ENCODE results near the gene FOXJ2.

The FOXJ2 gene

DNA sequence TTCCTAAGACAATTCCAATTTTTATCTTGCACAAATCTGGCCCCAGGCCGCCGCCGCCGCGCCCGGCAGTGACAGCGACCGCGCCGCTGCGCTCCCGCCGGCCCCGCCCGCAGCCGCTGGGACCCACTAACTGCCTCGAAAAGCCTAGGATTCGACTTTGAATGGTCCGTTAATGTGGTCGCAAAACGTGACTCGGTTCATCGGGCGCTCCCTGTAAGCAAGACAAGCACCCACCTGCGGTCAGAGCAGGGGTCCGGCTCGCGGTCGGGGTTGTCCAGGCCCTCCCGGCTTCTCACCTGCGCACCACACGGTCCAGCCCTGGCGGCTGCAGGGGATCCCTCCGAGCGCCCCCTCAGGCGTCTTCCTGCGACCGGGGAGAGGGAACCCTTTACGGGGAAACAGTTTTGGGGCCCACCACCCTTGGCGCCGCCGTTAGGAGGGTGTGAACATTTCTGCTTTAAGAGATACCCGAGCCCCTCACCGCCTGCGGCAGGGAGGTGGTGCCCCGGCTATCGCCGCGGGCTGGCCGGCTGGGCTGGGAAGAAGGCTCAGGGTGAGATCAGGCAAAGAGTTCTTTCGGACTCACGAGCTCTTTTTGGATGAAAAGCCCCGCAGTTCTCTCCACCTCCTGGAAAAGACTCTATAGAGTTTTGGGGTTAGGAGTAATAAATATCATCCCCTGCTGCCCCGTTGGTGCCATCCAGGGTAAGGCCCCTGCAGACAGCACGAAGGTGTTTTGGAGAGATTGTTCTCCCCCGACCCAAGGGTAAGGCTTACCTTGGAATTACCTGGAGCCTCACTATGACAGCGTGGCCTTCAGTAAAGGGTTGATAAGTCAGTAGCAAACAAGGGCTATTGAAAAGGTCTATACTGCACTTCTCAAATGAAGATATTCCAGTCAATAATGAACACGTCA lies 13.6 kb upstream of the FOXJ2 start:
- H3K79me1 ChIP-seq (ENCODE audit: low read length) = no peaks in the 10 kb centered on the region
- H3K9ac ChIP-seq (ENCODE audit: low read length) = peak overlapping the region; percentile 70
- no peak overlapping the region for H2BK5ac ChIP-seq (ENCODE audit: low read length)
- peak overlapping the region; percentile 89 for H3K23ac ChIP-seq (ENCODE audit: low read length)
- H3K27ac ChIP-seq (ENCODE audit: low read depth, low read length) = peak overlapping the region; percentile 78
- peak overlapping the region; percentile 86 for H3K56ac ChIP-seq (ENCODE audit: low read length)
- no peak overlapping the region for H3K4ac ChIP-seq (ENCODE audit: low read depth, low read length)
- H4K8ac ChIP-seq (ENCODE audit: low read depth, low read length) = no peak overlapping the region
- no peak overlapping the region for H2AK5ac ChIP-seq (ENCODE audit: low read length)
- H4K5ac ChIP-seq (ENCODE audit: low read length) = no peak overlapping the region
- peak overlapping the region; percentile 53 for H3K4me3 ChIP-seq (ENCODE audit: low read length)
- H3K4me1 ChIP-seq (ENCODE audit: control insufficient read depth, low read depth, low read length) = peaks cover 2% of the 10 kb centered on the region
- no peak overlapping the region for H2BK120ac ChIP-seq (ENCODE audit: low read depth, low read length)
- H2BK15ac ChIP-seq (replicated peaks; ENCODE audit: low read depth) = no peak overlapping the region
- no peaks in the 10 kb centered on the region for H3K36me3 ChIP-seq (ENCODE audit: control insufficient read depth, insufficient read depth, low read length)
- peak overlapping the region; percentile 68 for H3K4me2 ChIP-seq (ENCODE audit: low read length)
- H3K79me2 ChIP-seq (ENCODE audit: control insufficient read depth, insufficient read depth, low read length) = no peaks in the 10 kb centered on the region
- H3K18ac ChIP-seq (ENCODE audit: low read length) = no peak overlapping the region
- H3K27me3 ChIP-seq (ENCODE audit: insufficient read depth, low read length, poor library complexity) = no peaks in the 10 kb centered on the region
- no CpG with 5 or more reads among the region's 58 CpGs for WGBS (ENCODE audit: extremely low coverage, insufficient coverage, low lambda C conversion rate)
- peak; percentile 91 for DNase-seq

DNA sequence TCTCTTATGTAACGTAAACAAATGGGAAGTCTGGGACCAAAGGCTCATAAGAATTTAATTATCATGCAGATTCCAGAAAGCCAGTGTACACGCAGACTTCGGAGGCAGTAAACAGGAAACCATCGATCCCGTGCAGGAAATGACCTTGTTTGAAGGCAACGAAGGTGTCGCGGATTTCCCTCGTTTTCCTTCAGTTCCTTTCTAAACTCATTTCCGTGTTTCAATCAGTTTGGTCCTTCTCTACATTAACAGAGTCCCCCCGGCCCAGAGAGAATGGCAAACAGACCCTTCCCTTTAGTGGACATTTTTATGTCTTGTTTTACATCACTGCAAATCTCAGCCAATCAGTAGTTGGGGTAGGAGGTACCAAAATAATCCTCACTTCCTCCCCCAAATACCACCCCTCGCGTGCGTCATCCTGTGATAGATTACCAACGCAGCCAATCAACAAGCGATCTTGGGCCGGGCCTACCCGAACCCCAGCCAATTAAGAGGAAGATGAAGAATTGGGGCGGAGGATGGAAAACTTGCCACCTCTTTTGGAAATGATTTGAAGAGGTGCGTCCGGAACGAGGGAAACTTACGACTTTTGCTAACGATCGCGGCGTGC lies 6.1 kb upstream of the FOXJ2 start:
- H3K18ac ChIP-seq (ENCODE audit: low read length) = peak overlapping the region; percentile 81
- peak overlapping the region; percentile 88 for H3K9ac ChIP-seq (ENCODE audit: low read length)
- H3K79me2 ChIP-seq (ENCODE audit: control insufficient read depth, insufficient read depth, low read length) = no peaks in the 10 kb centered on the region
- H4K5ac ChIP-seq (ENCODE audit: low read length) = peak overlapping the region; percentile 97
- no peaks in the 10 kb centered on the region for H3K4me1 ChIP-seq (ENCODE audit: control insufficient read depth, low read depth, low read length)
- no peaks in the 10 kb centered on the region for H3K27me3 ChIP-seq (ENCODE audit: insufficient read depth, low read length, poor library complexity)
- no peak overlapping the region for H2AK5ac ChIP-seq (ENCODE audit: low read length)
- H3K56ac ChIP-seq (ENCODE audit: low read length) = peak overlapping the region; percentile 90
- H2BK120ac ChIP-seq (ENCODE audit: low read depth, low read length) = no peak overlapping the region
- peak overlapping the region; percentile 82 for H3K27ac ChIP-seq (ENCODE audit: low read depth, low read length)
- peak overlapping the region; percentile 69 for H2BK5ac ChIP-seq (ENCODE audit: low read length)
- peak overlapping the region; percentile 64 for H3K4ac ChIP-seq (ENCODE audit: low read depth, low read length)
- no CpG with 5 or more reads among the region's 27 CpGs for WGBS (ENCODE audit: extremely low coverage, insufficient coverage, low lambda C conversion rate)
- no peaks in the 10 kb centered on the region for H3K79me1 ChIP-seq (ENCODE audit: low read length)
- H3K4me2 ChIP-seq (ENCODE audit: low read length) = peak overlapping the region; percentile 83
- H2BK15ac ChIP-seq (replicated peaks; ENCODE audit: low read depth) = no peak overlapping the region
- peak overlapping the region; percentile 60 for H3K4me3 ChIP-seq (ENCODE audit: low read length)
- no peak overlapping the region for H3K23ac ChIP-seq (ENCODE audit: low read length)
- DNase-seq = peak; percentile 100
- H4K8ac ChIP-seq (ENCODE audit: low read depth, low read length) = peak overlapping the region; percentile 91
- no peaks in the 10 kb centered on the region for H3K36me3 ChIP-seq (ENCODE audit: control insufficient read depth, insufficient read depth, low read length)

- Histone ChIP-seq H3K27ac (ENCODE audit: low read depth, low read length) (no peak overlapping the region), H3K79me2 (ENCODE audit: control insufficient read depth, insufficient read depth, low read length) (no peaks in the 10 kb centered on the region), H3K4me3 (ENCODE audit: low read length) (no peak overlapping the region), H3K18ac (ENCODE audit: low read length) (no peak overlapping the region), H4K5ac (ENCODE audit: low read length) (no peak overlapping the region), H3K23ac (ENCODE audit: low read length) (no peak overlapping the region), H2AK5ac (ENCODE audit: low read length) (no peak overlapping the region), H3K36me3 (ENCODE audit: control insufficient read depth, insufficient read depth, low read length) (no peaks in the 10 kb centered on the region), H3K4me2 (ENCODE audit: low read length) (no peak overlapping the region), H3K56ac (ENCODE audit: low read length) (no peak overlapping the region), H2BK120ac (ENCODE audit: low read depth, low read length) (no peak overlapping the region), H3K27me3 (ENCODE audit: insufficient read depth, low read length, poor library complexity) (no peaks in the 10 kb centered on the region), H3K4me1 (ENCODE audit: control insufficient read depth, low read depth, low read length) (no peaks in the 10 kb centered on the region), H2BK5ac (ENCODE audit: low read length) (no peak overlapping the region), H3K9ac (ENCODE audit: low read length) (no peak overlapping the region), H3K79me1 (ENCODE audit: low read length) (no peaks in the 10 kb centered on the region), H4K8ac (ENCODE audit: low read depth, low read length) (no peak overlapping the region), H2BK15ac (replicated peaks; ENCODE audit: low read depth) (no peak overlapping the region), H3K4ac (ENCODE audit: low read depth, low read length) (no peak overlapping the region)
- WGBS (ENCODE audit: extremely low coverage, insufficient coverage, low lambda C conversion rate) = no CpG with 5 or more reads among the region's 5 CpGs
- DNase-seq = no peak
Measured at GRCh38 chr12:8027856-8028255, 4.7 kb upstream of the FOXJ2 start.

DNA sequence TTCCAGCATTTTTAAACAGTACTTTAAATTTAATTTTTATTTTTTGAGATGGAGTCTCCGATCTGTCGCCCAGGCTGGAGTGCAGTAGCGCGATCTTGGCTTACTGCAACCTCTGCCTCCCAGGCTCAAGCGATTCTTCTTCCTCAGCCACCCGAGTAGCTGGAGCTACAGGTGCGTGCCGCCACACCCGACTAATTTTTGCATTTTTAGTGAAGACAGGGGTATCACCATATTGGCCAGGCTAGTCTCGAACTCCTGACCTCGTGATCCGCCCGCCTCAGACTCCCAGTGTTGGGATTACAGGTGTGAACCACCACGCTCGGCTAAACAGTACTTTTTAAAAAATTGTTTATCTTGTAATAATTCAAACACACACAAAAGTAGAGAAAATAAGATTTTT lies 4.2 kb upstream of the FOXJ2 start:
- H3K27me3 ChIP-seq (ENCODE audit: insufficient read depth, low read length, poor library complexity) = no peaks in the 10 kb centered on the region
- no peaks in the 10 kb centered on the region for H3K79me1 ChIP-seq (ENCODE audit: low read length)
- no peak overlapping the region for H2BK15ac ChIP-seq (replicated peaks; ENCODE audit: low read depth)
- H3K4me3 ChIP-seq (ENCODE audit: low read length) = no peak overlapping the region
- H4K5ac ChIP-seq (ENCODE audit: low read length) = no peak overlapping the region
- no peak overlapping the region for H3K4me2 ChIP-seq (ENCODE audit: low read length)
- H3K4ac ChIP-seq (ENCODE audit: low read depth, low read length) = no peak overlapping the region
- H3K79me2 ChIP-seq (ENCODE audit: control insufficient read depth, insufficient read depth, low read length) = no peaks in the 10 kb centered on the region
- no peaks in the 10 kb centered on the region for H3K36me3 ChIP-seq (ENCODE audit: control insufficient read depth, insufficient read depth, low read length)
- no peak overlapping the region for H2BK5ac ChIP-seq (ENCODE audit: low read length)
- H2BK120ac ChIP-seq (ENCODE audit: low read depth, low read length) = no peak overlapping the region
- WGBS (ENCODE audit: extremely low coverage, insufficient coverage, low lambda C conversion rate) = no CpG with 5 or more reads among the region's 15 CpGs
- H4K8ac ChIP-seq (ENCODE audit: low read depth, low read length) = no peak overlapping the region
- H3K4me1 ChIP-seq (ENCODE audit: control insufficient read depth, low read depth, low read length) = no peaks in the 10 kb centered on the region
- H2AK5ac ChIP-seq (ENCODE audit: low read length) = no peak overlapping the region
- H3K18ac ChIP-seq (ENCODE audit: low read length) = no peak overlapping the region
- H3K23ac ChIP-seq (ENCODE audit: low read length) = peak overlapping the region; percentile 38
- H3K56ac ChIP-seq (ENCODE audit: low read length) = no peak overlapping the region
- DNase-seq = no peak
- H3K9ac ChIP-seq (ENCODE audit: low read length) = no peak overlapping the region
- H3K27ac ChIP-seq (ENCODE audit: low read depth, low read length) = no peak overlapping the region

DNA sequence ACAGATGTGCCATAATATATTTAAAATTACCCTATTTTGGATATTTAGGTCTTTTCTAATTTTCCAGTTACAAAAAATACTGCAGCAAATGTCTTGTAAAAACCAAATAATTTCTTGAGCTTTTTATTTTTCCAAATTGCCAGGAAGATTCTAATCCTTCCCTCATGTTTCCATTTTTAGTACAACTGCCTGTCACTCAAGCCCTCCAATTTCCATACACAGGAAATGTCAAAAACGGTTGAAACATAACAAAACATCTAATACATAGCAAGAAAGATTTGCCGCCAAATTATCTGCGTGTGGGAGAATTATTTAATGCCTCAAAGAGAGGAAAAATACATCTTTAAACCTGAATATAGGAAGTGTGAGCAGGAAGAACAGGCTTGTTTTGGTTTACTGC lies 2.3 kb upstream of the FOXJ2 start:
- H3K9ac ChIP-seq (ENCODE audit: low read length) = no peak overlapping the region
- no CpG with 5 or more reads among the region's 3 CpGs for WGBS (ENCODE audit: extremely low coverage, insufficient coverage, low lambda C conversion rate)

More for the DNA sequence above, 2.3 kb upstream of the FOXJ2 start:
- Histone ChIP-seq H3K79me1 (ENCODE audit: low read length) (peaks cover 7% of the 10 kb centered on the region), H3K36me3 (ENCODE audit: control insufficient read depth, insufficient read depth, low read length) (no peaks in the 10 kb centered on the region), H3K27ac (ENCODE audit: low read depth, low read length) (no peak overlapping the region), H3K4me3 (ENCODE audit: low read length) (no peak overlapping the region), H3K79me2 (ENCODE audit: control insufficient read depth, insufficient read depth, low read length) (peaks cover 5% of the 10 kb centered on the region), H2AK5ac (ENCODE audit: low read length) (no peak overlapping the region), H3K4me1 (ENCODE audit: control insufficient read depth, low read depth, low read length) (peaks cover 15% of the 10 kb centered on the region), H3K18ac (ENCODE audit: low read length) (no peak overlapping the region), H3K4ac (ENCODE audit: low read depth, low read length) (no peak overlapping the region), H4K5ac (ENCODE audit: low read length) (no peak overlapping the region), H3K27me3 (ENCODE audit: insufficient read depth, low read length, poor library complexity) (no peaks in the 10 kb centered on the region), H2BK5ac (ENCODE audit: low read length) (no peak overlapping the region), H2BK15ac (replicated peaks; ENCODE audit: low read depth) (no peak overlapping the region), H3K4me2 (ENCODE audit: low read length) (no peak overlapping the region), H3K23ac (ENCODE audit: low read length) (no peak overlapping the region), H3K56ac (ENCODE audit: low read length) (no peak overlapping the region), H4K8ac (ENCODE audit: low read depth, low read length) (no peak overlapping the region), H2BK120ac (ENCODE audit: low read depth, low read length) (no peak overlapping the region)
- no peak for DNase-seq
